Nephron progenitor cell (in vitro differentiated cells): Measurements from ENCODE around the gene GALNT8.
"Not testable (repeated sequence)": the region's sequence is repeated elsewhere in the genome, so short reads cannot be mapped to it uniquely, and the experiment has no call there.

Source experiments
- DNase-seq: peaks from one replicate; pipeline ENCODE4 v3.0.0; 2021
- H3K27ac Mint-ChIP-seq: 2 replicates; pipeline ENCODE4 v1.8.0; 2021; ENCODE audit warnings: mild to moderate bottlenecking, moderate library complexity, mixed read lengths
- H3K27me3 Mint-ChIP-seq: 2 replicates; pipeline ENCODE4 v1.8.0; 2021; ENCODE audit warnings: mild to moderate bottlenecking, low read depth, mixed read lengths; ENCODE audit not compliant: poor library complexity
- H3K36me3 Mint-ChIP-seq: 2 replicates; pipeline ENCODE4 v1.8.0; 2021; ENCODE audit warnings: low read depth, mixed read lengths
- H3K4me1 Mint-ChIP-seq: 2 replicates; pipeline ENCODE4 v1.8.0; 2021; ENCODE audit warnings: mixed read lengths
- H3K4me3 Mint-ChIP-seq: 2 replicates; pipeline ENCODE4 v1.8.0; 2021; ENCODE audit warnings: mild to moderate bottlenecking, moderate library complexity, mixed read lengths
- H3K9me3 Mint-ChIP-seq: 2 replicates; pipeline ENCODE4 v1.8.0; 2021; ENCODE audit warnings: mild to moderate bottlenecking, moderate library complexity, mixed read lengths
- TF ChIP-seq, protein P1 (sequence below): fragments of 200-600 bp; sonication (generic); IDR thresholded peaks from 2 replicates; pipeline ENCODE4 v1.5.0; 2021; ENCODE audit warnings: antibody characterized with exemption

The GALNT8 gene

DNA sequence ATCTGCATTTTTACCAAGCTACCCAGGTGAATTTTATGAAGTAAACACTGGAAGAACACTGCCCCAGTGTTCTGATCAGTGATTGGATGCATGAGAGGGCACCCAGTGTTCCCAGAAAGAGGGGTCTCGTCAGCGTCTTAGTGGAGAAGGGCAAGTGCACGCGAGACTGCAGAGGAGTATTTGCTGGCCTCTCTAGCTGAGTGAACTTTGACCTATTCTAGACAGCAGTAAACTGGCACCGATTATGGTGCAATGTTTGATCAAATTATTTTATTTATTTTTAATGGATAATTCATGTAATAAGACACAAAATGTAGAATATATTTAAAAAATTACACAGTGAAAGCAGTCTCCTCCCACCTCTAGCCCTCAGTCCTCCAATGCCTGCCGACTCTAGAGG lies 5.3 kb upstream of the GALNT8 start:
- TF ChIP-seq, protein P1, sequence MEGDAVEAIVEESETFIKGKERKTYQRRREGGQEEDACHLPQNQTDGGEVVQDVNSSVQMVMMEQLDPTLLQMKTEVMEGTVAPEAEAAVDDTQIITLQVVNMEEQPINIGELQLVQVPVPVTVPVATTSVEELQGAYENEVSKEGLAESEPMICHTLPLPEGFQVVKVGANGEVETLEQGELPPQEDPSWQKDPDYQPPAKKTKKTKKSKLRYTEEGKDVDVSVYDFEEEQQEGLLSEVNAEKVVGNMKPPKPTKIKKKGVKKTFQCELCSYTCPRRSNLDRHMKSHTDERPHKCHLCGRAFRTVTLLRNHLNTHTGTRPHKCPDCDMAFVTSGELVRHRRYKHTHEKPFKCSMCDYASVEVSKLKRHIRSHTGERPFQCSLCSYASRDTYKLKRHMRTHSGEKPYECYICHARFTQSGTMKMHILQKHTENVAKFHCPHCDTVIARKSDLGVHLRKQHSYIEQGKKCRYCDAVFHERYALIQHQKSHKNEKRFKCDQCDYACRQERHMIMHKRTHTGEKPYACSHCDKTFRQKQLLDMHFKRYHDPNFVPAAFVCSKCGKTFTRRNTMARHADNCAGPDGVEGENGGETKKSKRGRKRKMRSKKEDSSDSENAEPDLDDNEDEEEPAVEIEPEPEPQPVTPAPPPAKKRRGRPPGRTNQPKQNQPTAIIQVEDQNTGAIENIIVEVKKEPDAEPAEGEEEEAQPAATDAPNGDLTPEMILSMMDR = no peak
- no peaks in the 10 kb centered on the region for H3K9me3 Mint-ChIP-seq
- no peaks in the 10 kb centered on the region for H3K36me3 Mint-ChIP-seq
- no peak overlapping the region for H3K27ac Mint-ChIP-seq
- H3K4me1 Mint-ChIP-seq = peaks cover 14% of the 10 kb centered on the region
- H3K4me3 Mint-ChIP-seq = no peak overlapping the region
- peaks cover under 1% of the 10 kb centered on the region for H3K27me3 Mint-ChIP-seq
- no peak for DNase-seq

DNA sequence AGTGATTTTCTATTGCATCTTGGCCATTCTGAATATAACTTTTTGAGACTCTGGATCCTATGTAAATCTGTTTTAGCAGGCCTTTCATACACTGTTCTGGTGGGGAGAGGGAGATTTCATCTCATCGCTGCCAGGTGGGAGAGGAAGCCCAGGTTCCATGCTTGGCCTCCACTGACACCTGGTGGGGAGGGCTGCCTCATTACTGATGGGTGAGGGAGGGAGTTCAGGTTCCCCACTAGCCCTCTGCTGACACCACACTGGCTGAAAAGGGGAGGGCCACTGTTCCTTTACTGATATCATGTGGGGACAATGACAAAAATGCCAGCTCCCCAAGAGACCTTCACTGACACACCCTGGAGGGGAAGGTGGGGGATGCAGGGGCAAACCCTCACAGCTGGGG lies 2.4 kb upstream of the GALNT8 start:
- Mint-ChIP-seq H3K9me3 (no peaks in the 10 kb centered on the region), H3K36me3 (peaks cover 6% of the 10 kb centered on the region), H3K4me3 (no peak overlapping the region), H3K4me1 (peaks cover 18% of the 10 kb centered on the region), H3K27me3 (peaks cover 7% of the 10 kb centered on the region), H3K27ac (no peak overlapping the region)
- TF ChIP-seq, protein P1 = no peak
- no peak for DNase-seq

DNA sequence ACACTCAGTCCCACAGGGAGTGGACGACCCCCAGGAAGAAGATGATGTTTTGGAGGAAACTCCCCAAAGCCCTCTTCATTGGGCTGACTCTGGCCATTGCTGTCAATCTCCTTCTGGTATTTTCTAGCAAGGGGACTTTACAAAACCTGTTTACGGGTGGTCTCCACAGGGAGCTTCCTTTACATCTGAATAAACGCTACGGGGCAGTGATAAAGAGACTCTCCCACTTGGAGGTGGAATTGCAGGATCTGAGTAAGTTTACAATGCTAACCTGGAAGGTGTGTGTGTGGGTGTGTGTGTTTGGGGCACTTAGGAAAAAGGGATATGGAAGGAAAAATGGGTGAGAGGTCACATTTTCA lies 416 bp downstream of the GALNT8 start:
- TF ChIP-seq, protein P1 = no peak
- no peak for DNase-seq
- H3K27me3 Mint-ChIP-seq = peaks cover 7% of the 10 kb centered on the region
- H3K9me3 Mint-ChIP-seq = no peaks in the 10 kb centered on the region
- H3K27ac Mint-ChIP-seq = no peak overlapping the region
- no peak overlapping the region for H3K4me3 Mint-ChIP-seq
- peaks cover 13% of the 10 kb centered on the region for H3K4me1 Mint-ChIP-seq
- H3K36me3 Mint-ChIP-seq = peaks cover 23% of the 10 kb centered on the region

DNA sequence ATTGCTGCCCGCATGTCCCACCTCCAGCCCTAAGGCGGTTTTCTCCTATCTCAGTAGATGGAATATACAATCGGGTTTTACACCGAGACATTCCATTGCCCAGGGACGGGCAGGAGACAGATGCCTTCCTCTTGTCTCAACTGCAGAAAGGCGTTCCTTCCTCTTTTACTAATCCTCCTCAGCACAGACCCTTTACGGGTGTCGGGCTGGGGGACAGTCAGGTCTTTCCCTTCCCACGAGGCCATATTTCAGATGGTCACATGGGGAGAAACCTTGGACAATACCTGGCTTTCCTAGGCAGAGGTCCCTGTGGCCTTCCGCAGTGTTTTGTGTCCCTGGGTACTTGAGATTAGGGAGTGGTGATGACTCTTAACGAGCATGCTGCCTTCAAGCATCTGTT lies 1.4 kb downstream of the GALNT8 start:
- Mint-ChIP-seq H3K4me1 (peaks cover 13% of the 10 kb centered on the region), H3K36me3 (peaks cover 30% of the 10 kb centered on the region)
- not testable (repeated sequence) for H3K9me3 Mint-ChIP-seq, H3K27ac Mint-ChIP-seq, H3K27me3 Mint-ChIP-seq, H3K4me3 Mint-ChIP-seq, DNase-seq

DNA sequence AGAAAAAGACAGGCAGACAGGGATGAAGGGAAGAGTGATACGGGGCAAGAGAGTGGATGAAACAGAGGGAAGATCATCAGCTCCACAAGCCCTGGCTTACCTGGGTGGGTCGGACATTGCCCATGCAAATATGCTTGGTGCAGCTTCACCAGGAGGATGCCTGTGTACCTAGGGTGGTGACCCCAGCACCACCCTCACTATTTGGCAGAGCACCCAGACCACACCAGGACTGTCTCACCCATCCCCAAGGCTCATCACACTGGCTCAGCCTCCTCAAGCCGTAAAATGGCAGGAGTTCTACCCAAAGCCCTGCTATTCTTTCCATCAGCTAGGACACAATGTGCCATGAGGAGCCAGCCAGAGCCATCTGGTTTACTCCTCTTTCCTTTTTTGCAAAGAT lies 3.0 kb downstream of the GALNT8 start:
- Mint-ChIP-seq H3K9me3 (no peaks in the 10 kb centered on the region), H3K4me3 (no peak overlapping the region), H3K27me3 (peaks cover 7% of the 10 kb centered on the region), H3K4me1 (peaks cover 13% of the 10 kb centered on the region), H3K36me3 (peaks cover 43% of the 10 kb centered on the region), H3K27ac (no peak overlapping the region)
- TF ChIP-seq, protein P1 = no peak
- DNase-seq = no peak

DNA sequence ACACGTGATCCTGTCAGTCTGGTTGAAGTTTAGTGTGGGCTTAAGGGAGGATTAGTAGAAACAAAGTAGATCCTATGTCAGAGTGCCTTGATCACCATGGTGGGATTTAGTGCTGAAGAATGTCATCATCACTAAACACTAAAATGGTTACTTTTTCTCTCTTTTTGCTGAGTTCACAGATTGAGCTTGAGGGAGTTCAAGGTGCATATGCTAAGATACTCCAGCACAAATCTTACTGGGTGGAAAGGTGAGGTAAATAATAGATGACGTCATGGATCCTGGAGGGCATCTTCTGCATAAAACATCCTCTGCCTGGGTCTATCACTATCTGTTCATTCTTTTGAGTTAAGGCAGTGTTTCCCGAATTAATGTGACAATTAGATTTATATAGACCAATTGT lies 4.9 kb downstream of the GALNT8 start:
- Mint-ChIP-seq H3K9me3 (no peaks in the 10 kb centered on the region), H3K4me1 (peaks cover 2% of the 10 kb centered on the region), H3K4me3 (no peak overlapping the region), H3K27me3 (peaks cover 5% of the 10 kb centered on the region), H3K36me3 (peaks cover 48% of the 10 kb centered on the region), H3K27ac (no peak overlapping the region)
- no peak for DNase-seq
- TF ChIP-seq, protein P1 = no peak
